ENCODE results near the gene EPGN. TPM values are rescaled to one million over a fixed set of nuclear protein-coding genes. Genes with fewer than 3 reads are reported as not detected.

EPGN gene
- polyA plus RNA-seq, 2 of the 4 experiments (the other 2 are of a cell fraction): not detected

DNA sequence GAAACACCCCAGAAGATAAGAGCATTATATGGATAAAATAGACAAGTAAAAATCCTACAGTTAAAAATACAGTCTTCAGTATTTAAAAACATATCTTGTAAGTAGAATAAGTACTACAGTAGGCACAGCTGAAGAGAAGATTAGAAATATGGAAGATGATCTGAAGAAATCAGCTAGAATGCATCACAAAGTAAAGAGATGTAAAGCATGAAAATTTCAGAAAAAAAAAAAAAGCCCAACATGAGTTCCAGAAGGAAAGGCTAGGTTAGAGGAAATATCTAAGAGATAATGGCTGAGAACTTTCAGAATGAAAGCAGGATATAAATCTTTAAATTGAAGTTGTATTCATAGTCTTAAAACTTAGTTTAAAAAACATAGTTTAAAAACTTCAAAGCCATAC is 21.0 kb downstream of the EPGN start:
- ChIA-PET CTCF (interaction anchor here (2.8 kb wide), 1 partner anchor 9 kb away, joined by 13 read pairs; no protein-coding TSS in a partner anchor), POLR2A (no interaction called here)
- FAIRE-seq: no peak
- Histone ChIP-seq H3K4me2 (no peak overlapping the region), H3K27ac (no peak overlapping the region), H3K4me3 (no peak overlapping the region), H3K4me1 (0 out of 3 replicates have a peak, but pooled peaks cover 5% of the 10 kb centered on the region), H3K9me3 (no peaks in the 10 kb centered on the region)
- TF ChIP-seq, protein P1, sequence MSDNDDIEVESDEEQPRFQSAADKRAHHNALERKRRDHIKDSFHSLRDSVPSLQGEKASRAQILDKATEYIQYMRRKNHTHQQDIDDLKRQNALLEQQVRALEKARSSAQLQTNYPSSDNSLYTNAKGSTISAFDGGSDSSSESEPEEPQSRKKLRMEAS (IDR thresholded peaks at IDR 0.05): no peak
- TF ChIP-seq, protein P2, sequence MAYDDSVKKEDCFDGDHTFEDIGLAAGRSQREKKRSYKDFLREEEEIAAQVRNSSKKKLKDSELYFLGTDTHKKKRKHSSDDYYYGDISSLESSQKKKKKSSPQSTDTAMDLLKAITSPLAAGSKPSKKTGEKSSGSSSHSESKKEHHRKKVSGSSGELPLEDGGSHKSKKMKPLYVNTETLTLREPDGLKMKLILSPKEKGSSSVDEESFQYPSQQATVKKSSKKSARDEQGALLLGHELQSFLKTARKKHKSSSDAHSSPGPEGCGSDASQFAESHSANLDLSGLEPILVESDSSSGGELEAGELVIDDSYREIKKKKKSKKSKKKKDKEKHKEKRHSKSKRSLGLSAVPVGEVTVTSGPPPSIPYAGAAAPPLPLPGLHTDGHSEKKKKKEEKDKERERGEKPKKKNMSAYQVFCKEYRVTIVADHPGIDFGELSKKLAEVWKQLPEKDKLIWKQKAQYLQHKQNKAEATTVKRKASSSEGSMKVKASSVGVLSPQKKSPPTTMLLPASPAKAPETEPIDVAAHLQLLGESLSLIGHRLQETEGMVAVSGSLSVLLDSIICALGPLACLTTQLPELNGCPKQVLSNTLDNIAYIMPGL (CRISPR knock-in tag; IDR thresholded peaks at IDR 0.05; ENCODE audit: borderline replicate concordance): no peak
- no peak for TF ChIP-seq SREBF2 (IDR thresholded peaks at IDR 0.05)
- no peak for TF ChIP-seq ZC3H11A (IDR thresholded peaks at IDR 0.05)
- TF ChIP-seq ZFP36 (IDR thresholded peaks at IDR 0.05; ENCODE audit: borderline replicate concordance, partially characterized antibody): no peak
- TF ChIP-seq SMC3 (IDR thresholded peaks at IDR 0.05): no peak
- no peak for TF ChIP-seq HOXB13 (CRISPR knock-in tag; IDR thresholded peaks at IDR 0.05; ENCODE audit: low read depth)
- TF ChIP-seq MAFK (IDR thresholded peaks at IDR 0.05; ENCODE audit: partially characterized antibody): no peak
- no peak for TF ChIP-seq HDAC2 (IDR thresholded peaks at IDR 0.05)
- TF ChIP-seq RAD21 (conservative IDR thresholded peaks at IDR 0.05 in 1 of 2, IDR thresholded peaks at IDR 0.05 in 1 of 2): no peak
- no peak for TF ChIP-seq HEYL (CRISPR knock-in tag; IDR thresholded peaks at IDR 0.05)
- no peak for TF ChIP-seq NFE2L2 (conservative IDR thresholded peaks at IDR 0.05; ENCODE audit: low read length)
- no peak for DNase-seq (ENCODE audit: low read depth in 1 of 2, low spot score in 1 of 2)
- no peak for ATAC-seq

DNA sequence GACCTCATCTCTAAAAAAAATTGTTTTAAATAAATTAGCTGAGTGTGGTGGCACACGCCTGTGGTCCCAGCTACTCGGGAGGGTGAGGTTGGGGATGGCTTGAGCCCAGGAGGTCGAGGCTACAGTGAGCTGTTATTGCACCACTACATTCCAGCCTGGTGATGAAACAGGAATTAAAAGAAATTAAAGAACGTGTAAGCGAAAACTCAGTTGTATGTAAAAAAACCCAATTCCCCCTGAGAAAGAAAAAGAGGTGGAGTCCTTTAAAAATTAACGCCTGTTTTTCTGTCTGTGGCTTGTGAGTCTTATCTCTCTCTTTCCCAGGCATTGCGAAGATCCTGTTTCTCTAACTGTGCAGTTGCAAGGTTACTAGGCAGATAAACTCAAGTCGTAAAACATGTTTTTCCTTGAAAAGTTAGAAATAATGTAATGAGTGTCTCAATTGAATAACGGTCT is 22.1 kb downstream of the EPGN start:
- no peak for DNase-seq (ENCODE audit: low read depth in 1 of 2, low spot score in 1 of 2)
- FAIRE-seq: no peak
- ATAC-seq: no peak
- Histone ChIP-seq H3K27ac (no peak overlapping the region), H3K4me1 (no peaks in the 10 kb centered on the region), H3K4me2 (no peak overlapping the region), H3K9me3 (no peaks in the 10 kb centered on the region), H3K4me3 (no peak overlapping the region)
- ChIA-PET CTCF (interaction anchor here (2.8 kb wide), 1 partner anchor 10 kb away, joined by 13 read pairs; no protein-coding TSS in a partner anchor), POLR2A (no interaction called here)
- whole genome bisulfite sequencing (ENCODE audit: missing lambda C conversion rate): 81% methylated on average over 9 of the region's 9 CpGs
- TF ChIP-seq KDM5A (IDR thresholded peaks at IDR 0.05): no peak
- TF ChIP-seq BHLHE40 (IDR thresholded peaks at IDR 0.05; ENCODE audit: low read depth, low read length): no peak
- TF ChIP-seq ZFP36 (IDR thresholded peaks at IDR 0.05; ENCODE audit: borderline replicate concordance, partially characterized antibody): no peak
- TF ChIP-seq ESRRA (IDR thresholded peaks at IDR 0.05; ENCODE audit: borderline replicate concordance, low read length): no peak
- TF ChIP-seq, protein P3, sequence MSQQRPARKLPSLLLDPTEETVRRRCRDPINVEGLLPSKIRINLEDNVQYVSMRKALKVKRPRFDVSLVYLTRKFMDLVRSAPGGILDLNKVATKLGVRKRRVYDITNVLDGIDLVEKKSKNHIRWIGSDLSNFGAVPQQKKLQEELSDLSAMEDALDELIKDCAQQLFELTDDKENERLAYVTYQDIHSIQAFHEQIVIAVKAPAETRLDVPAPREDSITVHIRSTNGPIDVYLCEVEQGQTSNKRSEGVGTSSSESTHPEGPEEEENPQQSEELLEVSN (IDR thresholded peaks at IDR 0.05; ENCODE audit: borderline replicate concordance, low read depth): no peak
- no peak for TF ChIP-seq HOXB5 (CRISPR knock-in tag; IDR thresholded peaks at IDR 0.05)
- no peak for TF ChIP-seq NR3C1 (IDR thresholded peaks at IDR 0.05)
- no peak for TF ChIP-seq PHF8 (IDR thresholded peaks at IDR 0.05; ENCODE audit: borderline replicate concordance, low read depth)
- TF ChIP-seq, protein P4, sequence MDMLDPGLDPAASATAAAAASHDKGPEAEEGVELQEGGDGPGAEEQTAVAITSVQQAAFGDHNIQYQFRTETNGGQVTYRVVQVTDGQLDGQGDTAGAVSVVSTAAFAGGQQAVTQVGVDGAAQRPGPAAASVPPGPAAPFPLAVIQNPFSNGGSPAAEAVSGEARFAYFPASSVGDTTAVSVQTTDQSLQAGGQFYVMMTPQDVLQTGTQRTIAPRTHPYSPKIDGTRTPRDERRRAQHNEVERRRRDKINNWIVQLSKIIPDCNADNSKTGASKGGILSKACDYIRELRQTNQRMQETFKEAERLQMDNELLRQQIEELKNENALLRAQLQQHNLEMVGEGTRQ (IDR thresholded peaks at IDR 0.05): no peak
- TF ChIP-seq POLR2A (IDR thresholded peaks at IDR 0.05; ENCODE audit: low read length): no peak
- TF ChIP-seq GATA3 (IDR thresholded peaks at IDR 0.05; ENCODE audit: borderline replicate concordance): no peak
- TF ChIP-seq, protein P2 (CRISPR knock-in tag; IDR thresholded peaks at IDR 0.05; ENCODE audit: borderline replicate concordance): no peak
- TF ChIP-seq, protein P5, sequence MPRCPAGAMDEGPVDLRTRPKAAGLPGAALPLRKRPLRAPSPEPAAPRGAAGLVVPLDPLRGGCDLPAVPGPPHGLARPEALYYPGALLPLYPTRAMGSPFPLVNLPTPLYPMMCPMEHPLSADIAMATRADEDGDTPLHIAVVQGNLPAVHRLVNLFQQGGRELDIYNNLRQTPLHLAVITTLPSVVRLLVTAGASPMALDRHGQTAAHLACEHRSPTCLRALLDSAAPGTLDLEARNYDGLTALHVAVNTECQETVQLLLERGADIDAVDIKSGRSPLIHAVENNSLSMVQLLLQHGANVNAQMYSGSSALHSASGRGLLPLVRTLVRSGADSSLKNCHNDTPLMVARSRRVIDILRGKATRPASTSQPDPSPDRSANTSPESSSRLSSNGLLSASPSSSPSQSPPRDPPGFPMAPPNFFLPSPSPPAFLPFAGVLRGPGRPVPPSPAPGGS (IDR thresholded peaks at IDR 0.05): no peak
- TF ChIP-seq, protein P6, sequence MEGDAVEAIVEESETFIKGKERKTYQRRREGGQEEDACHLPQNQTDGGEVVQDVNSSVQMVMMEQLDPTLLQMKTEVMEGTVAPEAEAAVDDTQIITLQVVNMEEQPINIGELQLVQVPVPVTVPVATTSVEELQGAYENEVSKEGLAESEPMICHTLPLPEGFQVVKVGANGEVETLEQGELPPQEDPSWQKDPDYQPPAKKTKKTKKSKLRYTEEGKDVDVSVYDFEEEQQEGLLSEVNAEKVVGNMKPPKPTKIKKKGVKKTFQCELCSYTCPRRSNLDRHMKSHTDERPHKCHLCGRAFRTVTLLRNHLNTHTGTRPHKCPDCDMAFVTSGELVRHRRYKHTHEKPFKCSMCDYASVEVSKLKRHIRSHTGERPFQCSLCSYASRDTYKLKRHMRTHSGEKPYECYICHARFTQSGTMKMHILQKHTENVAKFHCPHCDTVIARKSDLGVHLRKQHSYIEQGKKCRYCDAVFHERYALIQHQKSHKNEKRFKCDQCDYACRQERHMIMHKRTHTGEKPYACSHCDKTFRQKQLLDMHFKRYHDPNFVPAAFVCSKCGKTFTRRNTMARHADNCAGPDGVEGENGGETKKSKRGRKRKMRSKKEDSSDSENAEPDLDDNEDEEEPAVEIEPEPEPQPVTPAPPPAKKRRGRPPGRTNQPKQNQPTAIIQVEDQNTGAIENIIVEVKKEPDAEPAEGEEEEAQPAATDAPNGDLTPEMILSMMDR (IDR thresholded peaks at IDR 0.05): no peak
- TF ChIP-seq, protein P7, sequence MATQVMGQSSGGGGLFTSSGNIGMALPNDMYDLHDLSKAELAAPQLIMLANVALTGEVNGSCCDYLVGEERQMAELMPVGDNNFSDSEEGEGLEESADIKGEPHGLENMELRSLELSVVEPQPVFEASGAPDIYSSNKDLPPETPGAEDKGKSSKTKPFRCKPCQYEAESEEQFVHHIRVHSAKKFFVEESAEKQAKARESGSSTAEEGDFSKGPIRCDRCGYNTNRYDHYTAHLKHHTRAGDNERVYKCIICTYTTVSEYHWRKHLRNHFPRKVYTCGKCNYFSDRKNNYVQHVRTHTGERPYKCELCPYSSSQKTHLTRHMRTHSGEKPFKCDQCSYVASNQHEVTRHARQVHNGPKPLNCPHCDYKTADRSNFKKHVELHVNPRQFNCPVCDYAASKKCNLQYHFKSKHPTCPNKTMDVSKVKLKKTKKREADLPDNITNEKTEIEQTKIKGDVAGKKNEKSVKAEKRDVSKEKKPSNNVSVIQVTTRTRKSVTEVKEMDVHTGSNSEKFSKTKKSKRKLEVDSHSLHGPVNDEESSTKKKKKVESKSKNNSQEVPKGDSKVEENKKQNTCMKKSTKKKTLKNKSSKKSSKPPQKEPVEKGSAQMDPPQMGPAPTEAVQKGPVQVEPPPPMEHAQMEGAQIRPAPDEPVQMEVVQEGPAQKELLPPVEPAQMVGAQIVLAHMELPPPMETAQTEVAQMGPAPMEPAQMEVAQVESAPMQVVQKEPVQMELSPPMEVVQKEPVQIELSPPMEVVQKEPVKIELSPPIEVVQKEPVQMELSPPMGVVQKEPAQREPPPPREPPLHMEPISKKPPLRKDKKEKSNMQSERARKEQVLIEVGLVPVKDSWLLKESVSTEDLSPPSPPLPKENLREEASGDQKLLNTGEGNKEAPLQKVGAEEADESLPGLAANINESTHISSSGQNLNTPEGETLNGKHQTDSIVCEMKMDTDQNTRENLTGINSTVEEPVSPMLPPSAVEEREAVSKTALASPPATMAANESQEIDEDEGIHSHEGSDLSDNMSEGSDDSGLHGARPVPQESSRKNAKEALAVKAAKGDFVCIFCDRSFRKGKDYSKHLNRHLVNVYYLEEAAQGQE (IDR thresholded peaks at IDR 0.05): no peak
- no peak for TF ChIP-seq FOSL2 (IDR thresholded peaks at IDR 0.05)
- TF ChIP-seq FOSL2 (CRISPR knock-in tag; IDR thresholded peaks at IDR 0.05): no peak
